Measurements from ENCODE around the gene CCDC197. TPM values are rescaled to one million over a fixed set of nuclear protein-coding genes. Genes with fewer than 3 reads are reported as not detected.

CCDC197 gene
- total RNA-seq, 1 experiment from 2014 or later: not detected

- Histone ChIP-seq H3K4me2 (ENCODE audit: insufficient read depth, insufficient read length, low read length) (no peak overlapping the region), H2BK20ac (ENCODE audit: low read depth, low read length, poor library complexity, severe bottlenecking) (no peak overlapping the region), H4K5ac (ENCODE audit: insufficient read length, low read depth, low read length) (no peak overlapping the region), H3K4me1 (ENCODE audit: insufficient read depth, low read length) (no peaks in the 10 kb centered on the region), H3K79me2 (ENCODE audit: insufficient read depth, low read length) (no peaks in the 10 kb centered on the region), H4K20me1 (ENCODE audit: control insufficient read depth, insufficient read depth, insufficient read length) (no peaks in the 10 kb centered on the region), H4K91ac (ENCODE audit: insufficient read length, low read depth, low read length) (no peak overlapping the region), H3K18ac (ENCODE audit: insufficient read length, low read depth, low read length) (no peak overlapping the region), H4K8ac (replicated peaks; ENCODE audit: insufficient read length, low read depth, low read length) (no peak overlapping the region), H3K23ac (ENCODE audit: insufficient read length, low read depth, low read length) (no peak overlapping the region), H3T11ph (ENCODE audit: low read length) (no peak overlapping the region), H3K56ac (ENCODE audit: insufficient read length, low read depth, low read length) (no peak overlapping the region), H3K27me3 (ENCODE audit: insufficient read depth, low read length) (no peaks in the 10 kb centered on the region), H2AK5ac (ENCODE audit: insufficient read length, low read length) (no peak overlapping the region), H2BK12ac (ENCODE audit: insufficient read length, low read depth, low read length) (no peak overlapping the region), H2AFZ (ENCODE audit: low read length) (no peak overlapping the region), H2BK120ac (ENCODE audit: low read depth, low read length, poor library complexity, severe bottlenecking) (no peak overlapping the region), H3K23me2 (ENCODE audit: insufficient read length, low read depth, low read length, poor library complexity, severe bottlenecking) (no peaks in the 10 kb centered on the region), H3K14ac (ENCODE audit: insufficient read depth, low read length) (no peak overlapping the region), H2BK15ac (ENCODE audit: low read depth, low read length) (no peak overlapping the region), H2BK5ac (ENCODE audit: insufficient read length, low read length) (no peak overlapping the region), H3K4ac (ENCODE audit: low read depth, low read length) (no peak overlapping the region), H3K79me1 (ENCODE audit: insufficient read depth, low read depth, low read length, poor library complexity, severe bottlenecking) (no peaks in the 10 kb centered on the region), H3K9ac (ENCODE audit: extremely low read depth, insufficient read length, low read length) (no peak overlapping the region), H3K27ac (ENCODE audit: insufficient read length, low read depth, low read length) (no peak overlapping the region), H3K9me3 (ENCODE audit: control insufficient read depth, low read depth, low read length) (no peaks in the 10 kb centered on the region)
- TF ChIP-seq CTCF (conservative IDR thresholded peaks at IDR 0.05): no peak
- WGBS (ENCODE audit: extremely low coverage, insufficient read length, low lambda C conversion rate): no CpG with 5 or more reads among the region's 3 CpGs
- Mint-ChIP-seq H3K9me3 (no peaks in the 10 kb centered on the region; a peak in 3 of 5 replicates), H3K27me3 (ENCODE audit: low read depth) (no peaks in the 10 kb centered on the region; the same call in 1 of the 2 replicates), H3K27ac (no peak overlapping the region), H3K36me3 (ENCODE audit: insufficient read depth in 1 of 3, low read depth in 3 of 3) (no peaks in the 10 kb centered on the region; a peak in 1 of 7 replicates), H3K4me3 (no peak overlapping the region), H3K4me1 (peaks cover 26 to 35% of the 10 kb centered on the region in 2 experiments)
- DNase-seq: peak; percentile 69
Measured at GRCh38 chr14:93987815-93988476, 9.2 kb upstream of the CCDC197 start.

All from H9 (cell line).